ENCODE results near the gene TCEAL2. TPM values are rescaled to one million over a fixed set of nuclear protein-coding genes. Genes with fewer than 3 reads are reported as not detected.
"Not testable (repeated sequence)": the region's sequence is repeated elsewhere in the genome, so short reads cannot be mapped to it uniquely, and the experiment has no call there.

TCEAL2 gene
- total RNA-seq (2021) (0.28 TPM in 1 of 2 replicates, not detected in the other), Bru-seq, nascent RNA (percentile 19 among the genes with signal in this experiment), BruChase-seq, experiment 1, labeled RNA remaining after a 2-hour chase (percentile 18 among the genes with signal in this experiment), BruChase-seq, experiment 2, labeled RNA remaining after a 6-hour chase (percentile 29 among the genes with signal in this experiment)
- long read RNA-seq = 0 reads

GRCh38 chrX:102125436-102125835 is at the start of gene TCEAL2:
Gene TCEAL2, plus strand, starts transcription at chrX:102125679. Its CDS starts 1,152 bp downstream, at chrX:102126831.
- H3K9me3 ChIP-seq (ENCODE audit: low read depth, low read length, poor library complexity, severe bottlenecking); CTCF ChIA-PET; intact Hi-C loops (cut with micrococcal nuclease; ENCODE audit: unreplicated experiment); POLR2A ChIA-PET (ENCODE audit: low non-redundant PET); DNase-seq (ENCODE audit: low spot score); H3K4me1 ChIP-seq (ENCODE audit: insufficient read depth, low read length, poor library complexity, severe bottlenecking); BruUV-seq (replicated peaks); H3K36me3 ChIP-seq (ENCODE audit: insufficient read depth, low read length, poor library complexity, severe bottlenecking); H3K27ac ChIP-seq (ENCODE audit: low read depth, low read length, poor library complexity, severe bottlenecking): not testable (repeated sequence)
- peaks cover 42% of the 10 kb centered on the region for H3K27me3 ChIP-seq (replicated peaks; ENCODE audit: insufficient read depth, low read depth, low read length, poor library complexity)
- H3K4me3 ChIP-seq (ENCODE audit: low read depth, low read length, poor library complexity, severe bottlenecking) = peak within 1 kb of the TSS; percentile 21

DNA sequence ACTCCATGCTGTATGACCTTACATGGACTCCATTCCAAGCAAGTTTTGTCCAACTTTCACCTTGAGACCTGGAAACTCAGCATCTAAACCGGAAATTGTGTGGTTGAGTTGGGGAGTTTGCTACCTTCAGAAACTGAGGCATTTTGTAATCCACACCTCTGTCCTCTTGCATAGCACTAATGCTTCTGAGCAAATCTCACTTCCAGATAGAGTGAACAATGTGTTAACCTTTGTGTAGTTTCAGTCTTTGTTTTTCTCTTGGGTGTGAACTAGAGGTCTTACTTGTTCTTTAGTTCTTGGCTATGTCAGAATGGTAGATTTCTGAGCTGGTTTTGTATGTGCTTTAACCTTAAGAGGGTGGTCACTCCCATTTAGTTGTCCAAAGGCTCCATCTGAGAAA is 48.1 kb upstream of the TCEAL2 start:
- peaks cover 8% of the 10 kb centered on the region for H3K27me3 ChIP-seq (replicated peaks; ENCODE audit: insufficient read depth, low read depth, low read length, poor library complexity)

DNA sequence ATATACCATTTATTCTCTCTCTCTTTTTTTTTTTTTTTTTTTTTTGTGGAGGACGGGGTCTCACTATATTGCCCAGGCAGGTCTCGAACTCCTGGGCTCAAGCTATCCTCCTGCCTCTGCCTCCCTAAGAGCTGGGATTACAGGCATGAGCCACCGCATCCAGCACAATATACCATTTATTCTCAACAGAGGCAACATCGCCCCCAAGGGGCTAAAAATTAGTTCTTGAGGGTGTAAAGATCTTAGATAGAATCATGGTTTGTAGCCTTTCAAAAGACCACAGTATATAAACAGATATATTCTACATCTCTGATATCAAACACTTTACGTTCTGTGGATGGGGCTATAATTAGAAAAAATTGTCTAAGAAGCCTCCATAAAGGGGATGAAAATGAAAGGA is 39.8 kb upstream of the TCEAL2 start:
- no peaks in the 10 kb centered on the region for H3K9me3 ChIP-seq (ENCODE audit: low read depth, low read length, poor library complexity, severe bottlenecking)
- CTCF ChIA-PET = interaction anchor here (0.6 kb wide), 1 partner anchor 866 kb away, joined by 16 read pairs; no protein-coding TSS in a partner anchor
- POLR2A ChIA-PET (ENCODE audit: low non-redundant PET) = no interaction called here
- BruUV-seq (replicated peaks) = no TSS peak
- H3K27ac ChIP-seq (ENCODE audit: low read depth, low read length, poor library complexity, severe bottlenecking) = no peak overlapping the region
- intact Hi-C loops (cut with micrococcal nuclease; ENCODE audit: unreplicated experiment) = no loop called here
- H3K4me1 ChIP-seq (ENCODE audit: insufficient read depth, low read length, poor library complexity, severe bottlenecking) = no peaks in the 10 kb centered on the region
- H3K36me3 ChIP-seq (ENCODE audit: insufficient read depth, low read length, poor library complexity, severe bottlenecking) = no peaks in the 10 kb centered on the region
- H3K4me3 ChIP-seq (ENCODE audit: low read depth, low read length, poor library complexity, severe bottlenecking) = no peak overlapping the region
- DNase-seq (ENCODE audit: low spot score) = peak; percentile 25
- H3K27me3 ChIP-seq (replicated peaks; ENCODE audit: insufficient read depth, low read depth, low read length, poor library complexity) = no peaks in the 10 kb centered on the region
- TF ChIP-seq EZH2 (IDR thresholded peaks at IDR 0.05; ENCODE audit: borderline replicate concordance, low read depth, low read length, poor library complexity, severe bottlenecking) = no peak
- peak; percentile 35; the same call in 1 of the 2 replicates for TF ChIP-seq CTCF (conservative IDR thresholded peaks at IDR 0.05; ENCODE audit: low read depth, low read length)

More for the DNA sequence above, 48.1 kb upstream of the TCEAL2 start:
- ChIA-PET CTCF (no interaction called here), POLR2A (ENCODE audit: low non-redundant PET) (no interaction called here)
- Histone ChIP-seq H3K4me1 (ENCODE audit: insufficient read depth, low read length, poor library complexity, severe bottlenecking) (no peaks in the 10 kb centered on the region), H3K4me3 (ENCODE audit: low read depth, low read length, poor library complexity, severe bottlenecking) (no peak overlapping the region), H3K27ac (ENCODE audit: low read depth, low read length, poor library complexity, severe bottlenecking) (no peak overlapping the region), H3K9me3 (ENCODE audit: low read depth, low read length, poor library complexity, severe bottlenecking) (no peaks in the 10 kb centered on the region), H3K36me3 (ENCODE audit: insufficient read depth, low read length, poor library complexity, severe bottlenecking) (no peaks in the 10 kb centered on the region)
- intact Hi-C loops (cut with micrococcal nuclease; ENCODE audit: unreplicated experiment) = loop anchor here (10.0 kb wide), 1 partner anchor 417 kb away; no protein-coding TSS in a partner anchor
- TF ChIP-seq EZH2 (IDR thresholded peaks at IDR 0.05; ENCODE audit: borderline replicate concordance, low read depth, low read length, poor library complexity, severe bottlenecking) (no peak), CTCF (conservative IDR thresholded peaks at IDR 0.05; ENCODE audit: low read depth, low read length) (no peak)
- no TSS peak for BruUV-seq (replicated peaks)
- no peak for DNase-seq (ENCODE audit: low spot score)

GRCh38 chrX:102113367-102113766 is 12.1 kb upstream of the TCEAL2 start:
- H3K9me3 ChIP-seq (ENCODE audit: low read depth, low read length, poor library complexity, severe bottlenecking) = no peaks in the 10 kb centered on the region
- H3K27me3 ChIP-seq (replicated peaks; ENCODE audit: insufficient read depth, low read depth, low read length, poor library complexity) = no peaks in the 10 kb centered on the region
- ChIA-PET POLR2A (ENCODE audit: low non-redundant PET) (no interaction called here), CTCF (no interaction called here)
- TF ChIP-seq EZH2 (IDR thresholded peaks at IDR 0.05; ENCODE audit: borderline replicate concordance, low read depth, low read length, poor library complexity, severe bottlenecking) (no peak), CTCF (conservative IDR thresholded peaks at IDR 0.05; ENCODE audit: low read depth, low read length) (no peak)
- no peaks in the 10 kb centered on the region for H3K4me1 ChIP-seq (ENCODE audit: insufficient read depth, low read length, poor library complexity, severe bottlenecking)
- no TSS peak for BruUV-seq (replicated peaks)
- H3K36me3 ChIP-seq (ENCODE audit: insufficient read depth, low read length, poor library complexity, severe bottlenecking) = no peaks in the 10 kb centered on the region
- no peak for DNase-seq (ENCODE audit: low spot score)
- H3K27ac ChIP-seq (ENCODE audit: low read depth, low read length, poor library complexity, severe bottlenecking) = no peak overlapping the region
- no peak overlapping the region for H3K4me3 ChIP-seq (ENCODE audit: low read depth, low read length, poor library complexity, severe bottlenecking)
- intact Hi-C loops (cut with micrococcal nuclease; ENCODE audit: unreplicated experiment) = no loop called here
